RPMI7951 (cell line): Measurements from ENCODE around the gene TLE3. TPM values are rescaled to one million over a fixed set of nuclear protein-coding genes. Genes with fewer than 3 reads are reported as not detected.
A peak's percentile ranks its signal among the peaks of the same experiment; 100 is the strongest.

Experiments used
- DNase-seq: peaks from one replicate; pipeline ENCODE4 v3.0.0-alpha.2; 2012; ENCODE audit warnings: low read depth
- total RNA-seq: library from RNA; depleted of rRNA; stranded (reverse); fragments of >200 nt; shearing (Covaris generic); gene quantifications from 2 replicates; pipeline ENCODE4 v1.2.3, GENCODE V29; 2014

The TLE3 gene
- total RNA-seq, 1 experiment from 2014 or later: 20.4 TPM

- peak; percentile 99 for DNase-seq
Measured at GRCh38 chr15:70099167-70099966, 1.6 kb upstream of the TLE3 start.

- DNase-seq: peak; percentile 50
Measured at GRCh38 chr15:70098461-70099166, 897 bp upstream of the TLE3 start.

GRCh38 chr15:70098153-70098460 lies 390 bp upstream of the TLE3 start:
- no peak for DNase-seq

DNA sequence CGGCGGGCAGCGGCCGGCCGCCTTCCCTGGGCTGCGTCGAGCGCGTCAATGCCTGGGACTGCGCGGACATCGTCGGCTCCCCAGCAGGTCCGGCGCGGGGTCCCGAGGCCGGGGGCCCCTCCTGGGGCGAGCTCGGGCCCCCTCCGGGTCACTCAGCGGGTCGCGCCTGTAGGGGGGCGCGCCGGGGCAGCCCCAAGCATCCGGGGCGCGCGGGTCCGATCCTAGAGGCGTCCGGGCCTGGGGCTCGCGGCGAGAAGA lies 725 bp downstream of the TLE3 start:
- no peak for DNase-seq

GRCh38 chr15:70096215-70097062 lies 1.3 kb downstream of the TLE3 start:
- DNase-seq: peak; percentile 70

- no peak for DNase-seq
Measured at GRCh38 chr15:70095408-70096214, 2.1 kb downstream of the TLE3 start.

GRCh38 chr15:70094690-70095311 lies 2.9 kb downstream of the TLE3 start:
- peak; percentile 7 for DNase-seq

GRCh38 chr15:70093481-70094319 lies 4.0 kb downstream of the TLE3 start:
- peak; percentile 8 for DNase-seq

GRCh38 chr15:70093070-70093469 lies 4.6 kb downstream of the TLE3 start:
- peak; percentile 5 for DNase-seq

DNA sequence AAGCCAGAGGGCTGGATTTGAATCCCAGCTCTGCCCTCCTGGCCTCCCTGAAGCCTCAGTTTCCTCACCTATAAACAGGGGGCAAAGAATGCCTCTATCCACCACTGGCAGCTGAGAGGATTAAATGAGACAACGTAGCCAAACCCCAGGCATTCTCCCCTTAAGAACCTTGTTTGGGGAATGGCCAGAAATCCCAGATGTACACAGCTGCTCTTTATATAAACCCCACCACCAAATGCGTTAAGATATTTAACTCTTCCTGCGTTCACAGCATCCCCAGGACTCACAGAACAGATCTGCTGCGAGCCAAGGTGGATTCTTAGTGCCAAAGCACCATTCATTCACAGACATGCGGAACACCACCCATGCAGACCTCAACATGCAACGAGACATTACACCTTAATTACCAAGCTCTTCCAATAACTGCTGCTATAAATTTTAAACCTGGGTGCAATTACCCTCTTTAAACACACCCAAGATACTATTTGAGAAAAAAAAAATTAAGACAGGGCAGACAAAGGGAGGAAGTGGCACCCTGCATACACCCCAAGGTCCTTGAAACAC lies 5.2 kb downstream of the TLE3 start:
- DNase-seq: no peak

GRCh38 chr15:70091726-70092463 lies 5.8 kb downstream of the TLE3 start:
- peak; percentile 24 for DNase-seq

- no peak for DNase-seq
Measured at GRCh38 chr15:70090436-70091296, 7.1 kb downstream of the TLE3 start.

GRCh38 chr15:70089692-70089971 lies 8.1 kb downstream of the TLE3 start:
- DNase-seq: no peak

GRCh38 chr15:70088887-70089691 lies 8.6 kb downstream of the TLE3 start:
- no peak for DNase-seq

DNA sequence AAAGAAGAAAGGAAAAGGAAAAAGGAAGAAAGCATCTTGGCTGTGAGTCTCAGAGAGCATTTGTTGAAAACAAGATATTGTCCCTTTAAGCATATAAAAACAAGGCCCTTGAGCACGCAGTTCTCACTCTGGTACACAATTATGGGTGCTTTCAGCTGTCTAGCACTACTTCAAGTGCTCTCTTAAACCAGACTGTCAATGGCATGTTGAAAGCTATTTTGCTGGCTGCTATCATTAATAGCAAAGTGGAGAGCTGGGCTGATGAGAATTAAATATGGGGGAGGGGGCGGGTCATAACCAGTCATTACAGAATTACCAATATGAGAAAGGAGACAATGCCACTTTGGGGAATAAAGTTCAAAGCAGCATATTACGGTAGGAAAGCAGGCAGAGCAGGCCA lies 9.3 kb downstream of the TLE3 start:
- no peak for DNase-seq

- DNase-seq: no peak
Measured at GRCh38 chr15:70087708-70088352, 9.9 kb downstream of the TLE3 start.

DNA sequence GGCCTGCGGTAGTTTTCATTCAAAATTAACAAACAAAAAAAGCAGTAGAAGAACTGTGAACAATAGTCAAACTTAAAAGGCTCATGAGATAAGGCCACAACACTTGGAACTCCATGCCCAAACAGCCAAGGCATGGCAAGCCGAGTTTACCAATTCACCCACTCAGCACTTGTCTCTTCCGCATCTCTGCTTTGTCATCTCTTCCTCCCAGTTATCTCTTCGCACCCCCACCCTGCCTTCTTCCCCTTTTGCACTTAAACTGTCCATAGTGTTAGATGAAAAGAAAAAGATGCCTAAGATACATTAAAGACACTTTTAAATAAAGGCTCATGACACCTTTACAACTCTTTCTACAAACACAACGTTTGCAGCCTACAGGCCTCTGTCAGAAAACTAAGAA lies 11.1 kb downstream of the TLE3 start:
- no peak for DNase-seq
